BLaER1 (cell line): ENCODE data around the gene MZF1.

Experiments used
- H3K27ac ChIP-seq: shearing (Covaris generic); formaldehyde crosslinking; 2 replicates; pipeline ENCODE4 v1.8.1; 2022
- H3K27me3 ChIP-seq: shearing (Covaris generic); formaldehyde crosslinking; 2 replicates; pipeline ENCODE4 v1.8.1; 2022
- H3K36me3 ChIP-seq: shearing (Covaris generic); formaldehyde crosslinking; 2 replicates; pipeline ENCODE4 v1.8.1; 2022
- H3K4me1 ChIP-seq: shearing (Covaris generic); formaldehyde crosslinking; 2 replicates; pipeline ENCODE4 v1.8.1; 2022
- H3K4me2 ChIP-seq: shearing (Covaris generic); formaldehyde crosslinking; 2 replicates; pipeline ENCODE4 v1.8.1; 2022
- H3K4me3 ChIP-seq: shearing (Covaris generic); formaldehyde crosslinking; 2 replicates; pipeline ENCODE4 v1.8.1; 2022
- H3K9ac ChIP-seq: shearing (Covaris generic); formaldehyde crosslinking; 2 replicates; pipeline ENCODE4 v1.8.1; 2022
- H3K9me3 ChIP-seq: shearing (Covaris generic); formaldehyde crosslinking; 2 replicates; pipeline ENCODE4 v1.8.1; 2022
- H4K20me1 ChIP-seq: shearing (Covaris generic); formaldehyde crosslinking; 2 replicates; pipeline ENCODE4 v1.8.1; 2022
- Cebpa-rat ChIP-seq: shearing (Covaris generic); IDR thresholded peaks from 2 replicates; pipeline ENCODE4 v1.8.1; 2022

Gene MZF1

GRCh38 chr19:58513213-58513693 is 59.9 kb downstream of the MZF1 start:
- peaks cover 7% of the 10 kb centered on the region for H3K9me3 ChIP-seq
- H4K20me1 ChIP-seq: peaks cover 22% of the 10 kb centered on the region
- H3K4me3 ChIP-seq: no peak overlapping the region
- peak overlapping the region; percentile 95 for H3K4me2 ChIP-seq
- H3K36me3 ChIP-seq: peaks cover 30% of the 10 kb centered on the region
- H3K4me1 ChIP-seq: peaks cover 58% of the 10 kb centered on the region
- peak overlapping the region; percentile 82; the same call in 1 of the 2 replicates for H3K9ac ChIP-seq
- no peaks in the 10 kb centered on the region for H3K27me3 ChIP-seq
- H3K27ac ChIP-seq: peak overlapping the region; percentile 80
- no peak for TF ChIP-seq Cebpa-rat
